HG02938 (cell line): Measurements from ENCODE around the gene DRC1.

Source experiments
- ATAC-seq: cut with Tn5 transposase; IDR thresholded peaks from one replicate; pipeline ENCODE4 v1.9.1; 2021; ENCODE audit warnings: mild to moderate bottlenecking, moderate library complexity; ENCODE audit not compliant: unreplicated experiment

Gene DRC1

DNA sequence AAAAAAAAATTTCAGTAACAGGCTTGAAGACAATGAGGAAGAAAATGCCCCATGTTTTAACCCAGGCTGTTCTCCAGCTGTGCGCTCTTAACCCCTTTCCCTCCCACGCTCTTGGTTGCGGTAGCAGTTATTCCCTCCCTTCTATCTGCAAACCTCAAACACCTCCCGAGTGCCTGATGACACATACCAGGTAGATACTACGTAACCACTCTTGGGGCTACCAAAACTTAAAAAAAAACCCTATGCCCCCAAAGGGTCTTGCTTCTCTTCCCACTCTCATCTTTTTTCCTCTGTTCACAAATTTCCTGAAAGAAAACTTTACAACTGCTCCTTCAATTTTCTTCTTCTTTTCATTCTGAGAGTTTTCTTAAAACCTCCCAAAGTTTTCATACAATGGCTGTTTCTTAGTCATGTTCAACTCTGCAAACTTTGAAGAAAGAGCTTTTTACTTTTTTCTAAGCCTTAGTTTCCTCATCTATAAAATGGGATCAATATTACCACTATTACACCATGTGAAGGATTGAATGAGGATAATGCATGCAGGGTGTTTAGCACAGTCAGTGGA is 4.9 kb upstream of the DRC1 start:
- ATAC-seq = no peak

DNA sequence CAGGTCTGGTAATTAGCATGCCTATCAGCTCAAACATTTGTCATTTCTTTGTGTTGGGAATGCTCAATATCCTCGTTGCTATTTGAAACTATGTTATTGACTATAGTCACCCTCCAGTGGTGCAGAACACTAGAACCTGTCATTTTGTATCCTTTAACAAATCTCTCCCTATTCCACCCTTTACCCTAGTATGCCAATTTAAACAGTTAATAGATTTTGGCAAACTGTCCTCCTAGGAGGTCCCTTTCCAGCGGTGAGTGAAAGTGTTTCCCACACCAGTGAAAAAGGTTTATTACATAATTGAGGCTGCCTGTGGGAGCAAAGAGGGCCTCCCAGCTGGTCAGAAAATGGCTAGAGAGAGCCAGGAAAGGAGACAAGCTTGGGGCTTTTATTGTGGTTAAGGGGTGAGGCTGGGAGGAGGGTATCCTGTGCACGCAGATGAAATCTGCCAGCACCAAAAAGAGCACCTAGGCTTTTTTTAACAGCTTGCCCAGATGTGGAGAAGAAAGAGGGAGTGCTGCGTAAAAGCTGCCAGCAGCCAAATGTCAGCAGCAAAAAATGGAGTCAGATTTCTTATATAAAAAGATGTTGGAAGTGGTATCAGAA is 1.8 kb upstream of the DRC1 start:
- no peak for ATAC-seq

DNA sequence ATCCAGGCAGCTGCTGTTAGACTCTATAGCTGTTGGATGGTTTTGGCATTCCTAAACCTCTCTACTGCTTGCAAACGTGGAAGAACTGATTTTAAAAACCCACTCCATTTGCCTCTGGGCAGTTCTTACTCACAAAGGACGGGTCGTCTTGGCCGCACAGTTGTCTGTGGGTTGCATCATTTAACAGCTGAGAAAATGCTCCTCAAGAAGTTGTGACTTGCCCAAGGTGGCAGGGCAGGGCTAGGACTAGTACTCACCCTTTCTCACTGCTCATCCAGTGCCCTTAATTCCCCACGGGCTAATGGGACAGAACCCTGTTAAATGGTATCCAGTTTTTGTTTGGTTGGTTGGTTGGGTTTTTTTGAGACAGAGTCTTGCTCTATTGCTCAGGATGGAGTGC is 997 bp upstream of the DRC1 start:
- no peak for ATAC-seq

DNA sequence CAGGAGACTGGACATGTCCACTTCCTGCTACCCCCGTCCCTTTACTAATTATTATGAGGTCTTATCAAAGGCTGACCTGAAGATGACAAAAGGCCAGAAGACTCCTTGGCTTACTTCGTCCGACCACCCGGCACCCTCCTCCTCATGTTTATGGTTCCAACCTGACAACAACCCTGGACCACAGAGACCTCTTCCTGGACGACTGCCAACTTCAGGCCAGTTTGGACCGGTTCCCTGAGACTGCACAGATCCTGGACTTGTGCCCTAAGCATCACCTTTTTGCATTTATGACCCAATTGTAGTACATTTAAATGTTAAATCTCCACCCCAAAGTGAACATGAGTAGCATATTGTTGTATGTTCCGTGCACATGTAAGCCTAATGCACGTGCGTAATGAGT is 5.8 kb downstream of the DRC1 start:
- ATAC-seq = no peak

DNA sequence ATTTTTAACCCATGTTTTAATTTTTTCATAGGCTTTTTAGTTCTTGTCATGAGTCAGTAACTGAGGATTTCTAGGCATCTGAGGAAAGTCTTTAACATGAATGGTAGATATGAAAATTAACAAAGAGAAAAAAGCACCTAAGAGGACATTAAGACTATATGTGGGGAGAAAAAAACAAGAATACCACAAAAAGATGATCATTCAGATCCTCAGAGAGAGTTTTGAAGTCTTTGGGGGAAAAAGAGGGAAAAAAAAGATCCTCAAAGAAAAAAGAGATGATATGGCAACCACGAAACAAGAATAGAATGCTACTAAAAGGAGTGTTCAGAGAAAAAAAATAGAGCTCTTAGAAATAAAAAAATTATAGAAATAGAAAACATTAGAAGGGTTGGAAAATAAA is 8.1 kb downstream of the DRC1 start:
- no peak for ATAC-seq

DNA sequence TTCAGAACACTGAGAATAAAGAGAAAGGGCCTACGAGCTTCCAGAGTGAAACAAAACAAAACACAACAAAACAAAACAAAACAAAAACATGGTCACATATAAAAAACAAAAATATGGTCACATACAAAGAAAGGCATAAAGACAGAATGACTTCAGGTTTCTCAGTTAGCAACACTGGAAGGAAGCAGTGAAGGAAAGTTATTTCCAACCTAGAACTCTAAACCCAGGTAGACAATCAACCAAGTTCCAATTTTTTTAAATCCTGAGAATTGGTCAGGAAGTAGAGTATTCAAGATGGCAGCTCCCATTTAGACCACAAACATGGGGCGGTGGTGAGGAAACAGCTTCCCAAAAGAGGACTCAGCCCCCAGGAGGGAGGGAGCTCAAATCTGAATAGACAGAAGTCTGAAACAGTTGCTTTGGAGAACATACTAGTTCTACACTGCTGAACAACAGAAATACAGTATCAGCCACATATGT is 9.1 kb downstream of the DRC1 start:
- no peak for ATAC-seq

DNA sequence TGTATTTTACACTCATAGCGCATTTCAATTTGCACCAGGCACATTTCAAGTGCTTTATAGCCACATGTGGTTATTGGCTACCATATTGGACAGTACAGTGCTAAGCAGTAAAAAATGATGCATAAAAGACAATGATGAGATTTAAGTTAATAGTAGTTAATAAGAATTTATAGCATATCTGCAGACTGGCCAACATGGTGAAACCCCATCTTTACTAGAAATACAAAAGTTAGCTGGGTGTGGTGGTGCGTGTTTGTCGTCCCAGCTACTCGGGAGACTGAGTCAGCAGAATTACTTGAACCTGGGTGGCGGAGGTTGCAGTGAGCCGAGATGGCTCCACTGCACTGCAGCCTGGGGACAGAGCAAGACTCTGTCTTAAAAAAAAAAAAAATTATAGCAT is 9.7 kb downstream of the DRC1 start:
- ATAC-seq = no peak

DNA sequence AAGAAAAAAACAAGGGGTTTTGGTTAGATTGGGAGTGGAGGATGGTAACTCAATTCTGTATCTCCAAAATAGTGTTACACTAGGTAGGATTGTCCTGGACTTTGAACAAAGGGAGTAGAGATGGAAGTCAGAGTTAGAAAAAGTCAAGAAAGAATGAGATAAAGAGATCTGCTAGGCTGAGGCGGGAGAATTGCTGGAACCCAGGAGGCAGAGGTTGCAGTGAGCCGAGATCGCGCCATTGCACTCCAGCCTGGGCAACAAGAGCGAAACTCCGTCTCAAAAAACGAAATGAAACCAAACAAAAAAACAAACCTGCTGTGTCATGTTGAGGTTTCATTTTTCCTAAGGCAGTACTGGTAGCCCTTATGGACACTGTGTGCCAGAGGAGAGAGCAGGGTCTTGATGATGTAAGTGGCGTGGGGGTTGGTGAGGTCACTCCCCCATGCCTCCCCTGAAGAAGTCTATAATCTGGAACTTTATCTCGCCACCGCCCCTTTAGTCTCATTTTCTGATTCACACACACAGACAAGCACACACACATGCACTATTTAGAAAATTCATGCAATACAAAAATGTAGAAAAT is 10.5 kb downstream of the DRC1 start:
- no peak for ATAC-seq

DNA sequence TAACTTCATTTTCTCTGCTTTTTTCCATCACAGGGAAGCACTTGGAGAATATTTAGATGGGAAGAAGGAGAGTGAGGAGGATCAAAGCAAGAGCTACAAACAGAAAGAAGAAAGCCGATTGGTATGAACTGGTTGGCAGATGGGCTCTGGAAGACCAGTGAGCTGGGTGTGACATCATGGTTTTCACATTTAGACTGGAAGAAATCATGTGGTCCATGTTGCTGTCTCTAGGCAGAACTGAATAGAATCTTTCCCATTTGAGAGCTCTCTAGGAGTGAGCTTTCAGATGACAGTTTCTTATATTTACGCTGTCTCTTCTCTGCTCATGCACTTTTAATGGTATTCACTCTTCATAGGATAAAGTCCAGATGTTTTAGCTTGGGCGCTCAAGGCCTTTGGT is 12.6 kb downstream of the DRC1 start:
- ATAC-seq = no peak

DNA sequence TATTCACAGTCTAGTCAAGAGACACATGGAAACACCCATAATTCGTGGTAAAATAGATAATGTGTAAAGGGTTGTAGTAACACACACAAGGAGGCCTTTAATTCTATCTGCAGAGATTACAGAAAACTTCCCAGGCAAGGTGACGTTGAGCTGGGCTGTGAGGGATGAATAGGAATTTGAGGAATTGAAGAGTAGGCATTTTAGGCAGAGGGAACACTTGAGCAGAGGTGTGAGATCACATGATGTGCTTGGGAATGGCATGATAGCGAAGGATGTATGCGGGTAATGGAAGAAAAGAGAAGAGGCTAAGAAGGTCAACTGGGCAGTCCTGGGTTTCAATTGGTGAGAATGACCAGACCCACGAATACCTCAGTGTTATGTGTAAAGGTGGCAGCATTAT is 20.2 kb downstream of the DRC1 start:
- ATAC-seq = no peak

DNA sequence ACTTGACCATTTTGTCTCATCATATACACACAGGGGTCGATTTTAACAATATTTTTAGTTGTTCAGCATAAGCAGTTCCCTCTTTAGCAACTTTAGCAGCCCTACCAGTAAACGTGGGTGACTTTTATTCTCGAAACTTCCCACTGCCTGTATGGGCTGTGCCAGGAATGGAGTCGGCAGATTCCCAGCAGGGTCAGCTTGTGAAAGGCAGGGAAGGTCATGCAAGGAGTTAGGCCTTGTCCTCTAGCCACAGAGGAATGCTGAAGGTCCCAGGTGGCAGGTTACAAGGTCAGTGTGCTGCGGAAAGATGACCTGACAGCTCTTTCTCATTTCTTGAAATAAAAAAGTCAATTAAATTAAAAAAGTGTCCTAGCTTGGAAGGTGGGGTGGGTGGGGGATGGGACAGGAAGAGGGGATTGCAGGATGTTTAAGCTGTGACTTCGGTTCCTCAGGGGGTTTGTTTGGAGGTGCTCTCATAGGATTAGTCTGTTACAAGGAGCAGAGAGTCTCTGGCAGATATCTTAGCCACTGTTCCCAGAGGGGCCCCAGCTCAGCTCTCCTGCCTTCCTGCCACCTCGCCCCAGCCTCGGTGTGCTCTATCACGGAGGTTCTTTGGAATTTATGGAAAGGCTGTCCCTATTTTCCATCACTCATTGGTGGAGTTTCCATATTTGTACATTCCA is 21.4 kb downstream of the DRC1 start:
- no peak for ATAC-seq

DNA sequence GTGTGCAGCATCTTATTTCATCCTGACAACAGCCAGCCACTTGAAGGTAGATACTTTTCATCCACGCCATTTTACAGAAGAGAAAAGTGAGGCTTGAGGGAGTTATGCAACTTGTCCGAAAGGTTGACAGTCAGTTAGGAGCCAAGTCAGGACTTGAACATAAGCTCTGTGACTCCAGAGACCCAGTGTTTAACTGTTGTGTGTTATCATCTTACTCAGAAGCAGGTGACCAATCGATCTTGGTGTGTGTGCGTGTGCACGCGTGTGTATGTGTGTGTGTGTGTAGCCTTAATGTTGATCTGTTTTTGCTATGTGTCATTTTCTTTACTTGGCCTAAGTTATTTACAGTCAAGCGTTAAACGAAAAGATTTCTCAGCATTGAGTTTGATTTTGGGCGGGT is 22.0 kb downstream of the DRC1 start:
- ATAC-seq = no peak

DNA sequence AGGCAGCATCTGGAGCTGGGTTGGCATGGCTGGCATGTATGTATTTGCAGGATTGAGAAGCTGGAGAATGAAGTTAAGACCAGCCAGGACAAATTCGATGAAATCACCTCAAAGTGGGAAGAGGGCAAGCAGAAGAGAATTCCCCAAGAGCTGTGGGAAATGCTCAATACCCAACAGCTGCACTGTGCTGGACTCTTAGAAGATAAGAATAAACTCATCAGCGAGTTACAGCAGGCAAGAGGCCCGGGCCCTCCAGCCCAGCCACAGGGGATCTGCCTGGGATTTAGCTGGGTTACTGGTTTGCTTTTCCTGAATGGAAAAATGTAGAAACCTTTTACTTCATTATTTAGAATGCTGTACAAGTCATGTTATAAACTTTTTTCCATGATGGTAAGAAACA is 22.5 kb downstream of the DRC1 start:
- ATAC-seq = no peak

DNA sequence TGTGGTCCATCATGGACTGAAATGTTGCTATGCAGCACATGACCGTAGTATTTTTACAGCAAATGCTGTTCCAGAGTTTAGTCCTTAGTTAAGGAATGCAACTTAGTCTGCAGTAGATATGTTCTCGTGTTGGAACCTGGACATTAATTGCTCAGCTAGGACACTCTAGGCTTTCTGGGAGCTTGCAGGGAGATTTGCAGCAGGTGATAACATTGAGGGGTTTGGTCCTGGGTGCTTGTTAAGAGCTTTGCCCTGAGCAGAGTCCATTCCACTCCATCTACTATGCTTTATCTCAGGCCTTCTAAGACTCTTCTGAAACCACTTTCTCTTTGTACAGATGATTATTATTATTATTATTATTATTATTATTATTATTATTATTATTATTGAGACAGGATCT is 27.1 kb downstream of the DRC1 start:
- ATAC-seq = no peak

DNA sequence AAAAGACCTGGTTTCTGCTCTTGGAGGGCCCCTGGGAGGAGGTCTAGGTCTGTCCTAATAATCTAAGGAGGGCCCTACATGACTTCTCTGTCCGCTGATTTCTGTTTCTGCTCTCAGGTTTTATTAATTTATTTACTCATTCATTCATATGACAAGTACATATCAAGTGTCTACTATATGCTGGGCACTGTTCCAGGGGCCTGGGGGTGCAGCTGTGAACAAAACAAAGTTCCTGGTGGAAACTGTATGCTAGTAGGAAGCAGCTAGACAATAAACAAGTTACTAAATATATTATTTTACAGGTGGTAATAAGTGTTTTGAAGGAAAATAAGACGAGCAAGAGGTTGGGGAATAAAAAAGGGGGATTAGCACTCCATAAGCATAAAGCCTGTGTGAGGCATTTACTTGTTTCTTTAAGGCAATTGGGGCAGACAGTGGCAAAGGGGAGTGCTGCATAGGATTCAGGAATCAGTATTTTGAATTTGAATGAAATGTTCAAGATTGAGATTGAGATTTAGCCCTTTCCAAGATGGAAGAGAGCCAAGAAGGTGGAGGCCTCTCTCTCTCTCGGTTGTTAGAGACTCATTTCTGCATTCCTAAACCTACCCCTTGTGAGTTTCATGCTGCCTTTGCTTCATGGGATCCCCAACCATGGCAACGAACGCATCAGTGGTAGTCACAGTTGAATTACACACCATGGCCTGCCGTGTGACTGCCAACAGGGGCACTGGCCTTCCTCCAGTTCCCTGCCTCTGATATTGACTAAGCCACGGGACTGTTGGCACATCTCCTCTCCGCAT is 28.3 kb downstream of the DRC1 start:
- ATAC-seq = no peak

DNA sequence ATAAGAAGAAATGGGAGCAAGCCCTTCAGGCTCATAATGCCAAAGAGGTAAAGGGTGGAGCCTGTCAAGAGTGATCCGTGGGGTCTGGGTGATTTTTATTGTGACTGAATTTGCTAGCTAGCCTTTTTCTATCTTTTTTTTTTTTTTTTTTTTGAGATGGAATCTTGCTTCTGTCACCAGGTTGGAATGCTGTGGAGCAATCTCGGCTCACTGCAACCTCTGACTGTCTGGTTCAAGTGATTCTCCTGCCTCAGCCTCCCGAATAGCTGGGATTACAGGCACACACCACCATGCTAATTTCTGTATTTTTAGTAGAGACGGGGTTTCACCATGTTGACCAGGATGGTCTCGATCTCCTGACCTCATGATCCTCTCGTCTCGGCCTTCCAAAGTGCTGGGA is 29.1 kb downstream of the DRC1 start:
- ATAC-seq = no peak

DNA sequence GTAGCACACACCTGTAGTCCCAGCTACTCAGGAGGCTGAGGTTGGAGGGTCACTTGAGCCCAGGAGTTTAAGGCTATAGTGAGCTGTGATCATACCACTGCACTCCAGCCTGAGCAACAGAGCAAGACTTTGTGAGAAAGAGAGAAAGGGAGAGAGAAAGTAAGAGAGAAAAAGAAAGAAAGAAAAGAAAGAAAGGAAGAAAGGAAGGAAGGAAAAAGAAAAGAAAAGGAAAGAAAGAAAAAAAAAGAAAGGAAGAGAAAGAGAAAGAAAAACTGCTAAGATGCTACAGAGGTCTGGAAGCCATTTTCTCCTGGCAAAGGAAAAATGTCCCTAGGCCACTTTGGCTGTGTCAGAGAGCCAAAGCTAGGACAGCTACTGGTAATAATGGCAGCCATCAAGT is 30.6 kb downstream of the DRC1 start:
- no peak for ATAC-seq

DNA sequence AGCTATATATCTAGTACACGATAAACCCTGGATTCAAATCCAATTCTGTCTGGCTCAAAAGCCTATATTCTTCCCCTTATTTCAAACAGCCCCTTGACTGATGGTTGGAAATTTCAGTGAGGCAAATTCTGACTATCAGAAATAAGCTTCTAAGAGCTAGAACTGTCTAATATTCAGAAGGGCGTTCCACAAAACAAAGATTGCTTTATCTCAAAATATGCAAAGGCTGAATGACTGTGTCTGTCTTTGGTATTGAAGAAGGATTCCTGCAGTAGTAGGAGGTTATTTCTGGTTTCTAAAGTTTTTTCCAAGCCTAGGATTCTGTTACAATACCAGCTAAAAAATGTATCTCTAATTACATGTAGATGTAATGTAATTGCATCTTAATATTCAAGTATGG is 31.1 kb downstream of the DRC1 start:
- ATAC-seq = no peak

DNA sequence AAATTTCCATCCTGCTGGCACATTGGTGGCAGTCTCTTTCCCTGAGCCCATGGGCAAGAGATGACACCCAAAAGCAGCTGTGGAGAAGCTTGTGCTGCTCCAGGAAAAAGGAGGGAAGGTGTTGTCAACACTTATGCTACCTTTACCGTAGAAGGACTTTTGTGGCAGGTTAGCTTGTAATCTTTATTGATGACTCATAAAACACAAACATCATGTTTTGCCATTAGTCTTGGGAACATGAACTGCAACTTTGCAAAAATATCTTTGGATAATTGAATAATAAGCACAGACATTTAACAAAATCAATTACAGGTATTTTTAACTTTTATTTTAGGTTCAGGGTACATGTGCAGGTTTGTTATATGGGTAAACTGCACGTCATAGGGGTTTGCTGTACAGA is 33.4 kb downstream of the DRC1 start:
- no peak for ATAC-seq

DNA sequence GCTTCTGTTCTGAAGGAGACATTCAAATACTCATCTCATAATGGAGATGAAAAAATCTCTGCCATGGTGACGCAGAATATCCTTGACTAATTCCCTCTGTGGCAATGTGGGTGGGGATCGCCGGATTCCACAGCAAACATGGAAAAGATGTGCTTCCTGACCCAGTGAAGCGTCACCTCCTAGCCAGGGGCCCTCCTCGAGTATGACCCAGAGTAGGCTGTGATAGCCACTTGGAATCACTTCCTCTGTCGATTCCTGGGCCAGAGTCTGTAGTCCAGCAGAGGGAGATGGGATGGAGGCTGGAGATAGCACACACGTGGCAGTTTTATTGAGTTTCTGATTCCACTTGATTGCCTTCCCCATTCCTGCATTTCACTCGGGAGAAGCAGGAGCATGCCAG is 36.8 kb downstream of the DRC1 start:
- ATAC-seq = no peak

DNA sequence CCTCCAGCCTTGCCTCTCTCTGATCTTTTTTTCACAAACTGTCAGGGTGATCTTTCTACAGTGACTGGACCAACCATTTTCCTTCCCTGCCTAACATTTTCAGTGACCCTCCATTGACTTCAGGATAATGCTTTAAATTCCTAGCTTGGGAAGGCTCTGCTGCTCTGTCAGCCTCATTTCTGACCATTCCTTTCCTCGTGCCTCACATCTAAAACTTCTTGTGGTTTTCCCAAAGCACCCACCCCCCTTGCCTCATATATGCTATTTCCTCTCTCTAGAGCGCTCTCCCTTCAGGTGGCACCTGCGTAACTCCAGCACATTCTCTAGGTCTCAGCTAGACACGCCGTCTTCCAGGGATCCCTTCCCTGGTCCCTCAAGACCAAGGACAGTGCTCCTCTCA is 37.2 kb downstream of the DRC1 start:
- no peak for ATAC-seq

DNA sequence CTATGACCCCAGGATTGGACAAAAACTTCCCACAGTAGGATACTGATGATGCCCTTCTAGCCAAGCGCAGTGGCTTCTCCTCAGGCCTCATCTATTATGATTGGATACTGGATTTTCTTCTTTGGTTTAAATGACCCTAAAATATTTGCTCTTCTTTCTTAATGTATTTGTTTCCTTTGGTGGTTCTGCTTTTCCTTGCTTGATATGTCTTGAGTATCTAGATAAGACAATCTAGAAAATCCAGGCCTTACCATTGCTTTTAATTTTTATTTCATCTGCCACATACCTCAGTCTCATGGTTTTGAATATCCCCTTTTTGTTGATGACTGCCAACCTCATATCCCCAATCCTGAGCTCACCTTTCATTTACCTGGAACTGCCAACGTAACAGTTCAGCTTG is 40.6 kb downstream of the DRC1 start:
- no peak for ATAC-seq
